Epithelial cell of proximal tubule (primary cell): ENCODE data around the gene KDM4B. TPM values are rescaled to one million over a fixed set of nuclear protein-coding genes. Genes with fewer than 3 reads are reported as not detected.

Source experiments
- DNase-seq: peaks from one replicate; pipeline ENCODE4 v3.0.0-alpha.2; 2011; ENCODE audit warnings: low read depth
- H3K4me3 ChIP-seq: 2 replicates; pipeline ENCODE4 v1.5.1; 2011; ENCODE audit warnings: low read depth, mild to moderate bottlenecking, low read length
- total RNA-seq: library from RNA; depleted of rRNA; stranded (reverse); fragments of >200 nt; gene quantifications from 2 replicates; pipeline ENCODE4 v1.2.3, GENCODE V29; 2015
- TF ChIP-seq, protein P1 (sequence below): conservative IDR thresholded peaks from 2 replicates; pipeline ENCODE4 v1.5.1; 2012; ENCODE audit warnings: low read depth, mild to moderate bottlenecking, low read length

The KDM4B gene
- total RNA-seq, 1 donor from 2014 or later: 20.5 TPM

DNA sequence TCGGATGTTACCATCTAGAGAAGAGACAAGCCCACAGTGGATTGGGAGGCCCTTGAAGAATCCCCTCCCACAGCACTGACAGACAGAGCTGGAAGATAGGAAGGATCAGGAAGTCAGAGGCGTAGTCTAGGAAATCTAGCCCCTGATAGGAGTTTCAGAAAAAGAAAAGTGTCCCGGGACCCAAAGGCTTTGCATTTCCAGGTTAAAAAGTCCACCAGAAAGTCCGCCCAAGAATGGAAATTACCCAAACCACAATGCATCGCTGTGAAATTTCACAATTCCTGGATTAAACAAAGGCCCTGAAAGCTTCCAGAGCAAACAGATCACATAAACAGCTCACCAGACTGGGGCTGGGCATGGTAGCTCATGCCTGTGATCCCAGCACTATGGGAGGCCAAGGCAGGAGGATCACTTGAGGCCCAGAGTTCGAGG is 146.9 kb downstream of the KDM4B start:
- TF ChIP-seq, protein P1, sequence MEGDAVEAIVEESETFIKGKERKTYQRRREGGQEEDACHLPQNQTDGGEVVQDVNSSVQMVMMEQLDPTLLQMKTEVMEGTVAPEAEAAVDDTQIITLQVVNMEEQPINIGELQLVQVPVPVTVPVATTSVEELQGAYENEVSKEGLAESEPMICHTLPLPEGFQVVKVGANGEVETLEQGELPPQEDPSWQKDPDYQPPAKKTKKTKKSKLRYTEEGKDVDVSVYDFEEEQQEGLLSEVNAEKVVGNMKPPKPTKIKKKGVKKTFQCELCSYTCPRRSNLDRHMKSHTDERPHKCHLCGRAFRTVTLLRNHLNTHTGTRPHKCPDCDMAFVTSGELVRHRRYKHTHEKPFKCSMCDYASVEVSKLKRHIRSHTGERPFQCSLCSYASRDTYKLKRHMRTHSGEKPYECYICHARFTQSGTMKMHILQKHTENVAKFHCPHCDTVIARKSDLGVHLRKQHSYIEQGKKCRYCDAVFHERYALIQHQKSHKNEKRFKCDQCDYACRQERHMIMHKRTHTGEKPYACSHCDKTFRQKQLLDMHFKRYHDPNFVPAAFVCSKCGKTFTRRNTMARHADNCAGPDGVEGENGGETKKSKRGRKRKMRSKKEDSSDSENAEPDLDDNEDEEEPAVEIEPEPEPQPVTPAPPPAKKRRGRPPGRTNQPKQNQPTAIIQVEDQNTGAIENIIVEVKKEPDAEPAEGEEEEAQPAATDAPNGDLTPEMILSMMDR: no peak

DNA sequence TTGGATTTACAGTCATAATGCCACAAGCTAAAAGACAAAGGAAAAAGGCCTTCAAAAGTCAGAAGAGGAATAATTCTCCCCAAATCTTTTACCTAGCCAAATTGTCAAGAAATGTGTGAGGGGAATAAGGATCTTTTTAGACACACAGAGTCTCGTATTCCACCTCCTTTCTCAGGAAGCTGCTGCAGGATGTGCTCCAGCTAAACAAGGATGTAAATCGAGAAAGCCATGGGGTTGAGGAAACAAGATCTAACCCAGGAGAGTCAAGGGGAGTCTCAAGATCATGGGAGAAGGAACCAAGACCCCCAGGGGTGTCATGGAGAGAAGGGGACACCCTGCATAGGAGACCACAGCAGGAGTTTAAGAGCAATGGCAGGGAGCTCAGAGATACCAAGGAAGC is 147.4 kb downstream of the KDM4B start:
- H3K4me3 ChIP-seq: no peak overlapping the region
- no peak for DNase-seq
- TF ChIP-seq, protein P1: no peak

More for the DNA sequence above, 146.9 kb downstream of the KDM4B start:
- DNase-seq: no peak
- H3K4me3 ChIP-seq: no peak overlapping the region

DNA sequence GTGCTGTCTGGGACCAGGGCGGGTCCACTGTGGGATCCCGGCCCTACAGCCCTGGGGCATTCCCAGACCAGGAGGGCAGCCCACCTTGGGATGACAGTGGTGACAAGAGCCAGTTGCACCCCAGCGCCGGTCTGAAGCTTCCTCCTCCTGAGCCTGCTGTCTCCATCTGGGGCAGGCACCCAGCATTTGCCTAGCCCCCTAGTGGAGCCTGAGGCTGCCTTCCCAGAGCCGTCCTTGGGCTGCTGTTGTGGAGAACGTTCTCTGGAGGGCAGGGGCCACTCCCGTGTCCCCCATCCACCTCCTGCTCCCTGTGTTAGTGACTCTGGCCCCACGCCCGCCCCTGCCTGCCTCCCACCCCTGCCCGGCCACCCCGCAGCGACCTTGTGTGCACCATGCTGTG is 148.5 kb downstream of the KDM4B start:
- TF ChIP-seq, protein P1: no peak
- DNase-seq: no peak
- no peak overlapping the region for H3K4me3 ChIP-seq

DNA sequence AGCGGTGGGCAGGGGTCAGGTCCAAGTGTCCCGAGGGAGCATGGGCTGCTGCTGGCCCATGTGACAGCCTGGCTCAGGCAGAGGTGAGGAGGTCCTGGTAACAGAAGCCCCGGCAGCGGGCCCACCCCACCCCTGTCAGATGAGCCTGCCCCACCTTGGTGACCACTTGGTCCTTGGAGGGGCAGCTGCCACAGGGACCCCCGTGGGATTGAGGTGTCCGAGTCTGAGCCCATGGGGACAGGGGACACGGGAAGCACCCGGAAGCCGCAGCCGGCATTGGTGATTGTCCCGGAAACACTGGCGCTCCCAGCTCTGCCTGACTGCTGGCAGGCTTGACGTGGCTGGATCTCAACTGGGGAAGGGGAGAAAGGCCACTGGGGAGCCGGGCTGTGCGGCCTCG is 149.1 kb downstream of the KDM4B start:
- H3K4me3 ChIP-seq: no peak overlapping the region
- no peak for DNase-seq
- TF ChIP-seq, protein P1: no peak

DNA sequence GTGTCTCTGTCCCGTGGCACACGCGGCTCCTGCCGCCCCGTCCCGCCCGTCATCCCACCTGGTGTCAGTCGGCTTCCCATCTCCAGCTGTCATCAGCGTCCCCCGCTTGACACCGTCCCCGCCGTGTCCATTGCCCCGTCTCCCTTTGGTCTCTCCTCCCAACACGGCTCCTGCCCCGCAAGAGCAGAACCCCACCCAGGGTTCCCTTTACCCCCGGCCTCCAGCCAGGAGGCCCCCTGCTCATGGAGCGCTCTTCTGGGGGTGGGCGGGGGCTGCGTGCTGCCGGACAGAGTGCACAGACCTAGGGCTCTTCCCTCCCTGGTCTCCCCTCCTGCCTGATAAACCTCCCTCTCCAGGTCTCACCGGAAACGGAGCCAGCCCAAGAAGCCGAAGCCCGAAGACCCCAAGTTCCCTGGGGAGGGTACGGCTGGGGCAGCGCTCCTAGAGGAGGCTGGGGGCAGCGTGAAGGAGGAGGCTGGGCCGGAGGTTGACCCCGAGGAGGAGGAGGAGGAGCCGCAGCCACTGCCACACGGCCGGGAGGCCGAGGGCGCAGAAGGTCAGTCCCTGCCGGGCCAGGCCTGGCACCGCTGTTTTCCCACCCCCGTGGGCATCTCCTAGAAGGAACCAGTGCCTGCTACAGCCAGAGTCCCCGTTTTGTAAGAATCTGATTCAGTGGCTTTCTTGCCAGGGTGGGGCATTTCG is 150.5 kb downstream of the KDM4B start:
- no peak for DNase-seq
- H3K4me3 ChIP-seq: no peak overlapping the region
- TF ChIP-seq, protein P1: no peak

DNA sequence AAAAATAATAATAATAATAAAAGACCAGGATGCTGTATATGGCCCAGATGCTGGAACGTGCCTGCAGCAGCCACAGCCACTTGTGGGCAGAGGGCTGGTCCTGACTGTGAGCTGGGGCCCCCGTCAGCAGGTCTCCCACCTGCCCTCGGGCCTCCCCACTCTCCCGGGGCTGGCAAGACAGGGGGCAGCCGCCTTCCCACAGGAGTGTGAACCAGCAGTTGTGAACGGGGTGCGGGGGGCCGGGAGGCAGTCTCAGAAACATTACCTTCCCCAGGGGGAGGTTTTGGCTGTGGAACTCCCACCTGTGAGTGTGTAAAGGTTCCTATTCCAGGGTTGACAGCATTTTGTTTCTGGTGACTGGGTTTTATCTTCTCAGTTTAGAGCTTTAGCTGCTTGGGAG is 151.4 kb downstream of the KDM4B start:
- DNase-seq: no peak
- TF ChIP-seq, protein P1: no peak
- no peak overlapping the region for H3K4me3 ChIP-seq

DNA sequence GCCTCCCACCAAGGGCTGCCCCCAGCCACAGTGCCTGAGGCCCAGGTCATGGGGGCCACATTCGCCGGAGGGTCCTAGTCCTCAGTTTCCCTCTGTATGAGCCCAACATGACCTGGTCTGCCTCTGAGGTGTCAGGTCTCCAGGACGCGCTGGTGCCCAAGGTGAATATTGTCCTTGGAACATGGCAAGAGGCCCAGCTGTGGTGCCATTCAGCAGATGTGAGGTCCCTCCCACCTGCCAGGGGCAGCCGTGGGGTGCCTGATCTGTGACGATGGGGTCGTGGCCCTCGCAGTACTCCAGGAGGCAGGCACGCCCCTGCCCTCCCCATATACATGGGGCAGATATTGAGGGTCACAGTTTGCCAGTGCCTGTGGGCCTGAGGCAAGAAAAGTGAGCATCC is 151.9 kb downstream of the KDM4B start:
- TF ChIP-seq, protein P1: no peak
- no peak for DNase-seq
- H3K4me3 ChIP-seq: no peak overlapping the region
